Stimulated activated CD4-positive, alpha-beta T cell treated with anti-CD3 and anti-CD28 coated beads, TNF-alpha, amount 100 ng/mL, for 24 hours (primary cell): ENCODE data around the gene SLC25A45.

Source experiments
- DNase-seq, 3 experiments: peaks; one replicate each; pipeline ENCODE4 v3.0.0-alpha.2; 2020; ENCODE audit warnings: low read depth in 3 of 3

SLC25A45 gene

DNA sequence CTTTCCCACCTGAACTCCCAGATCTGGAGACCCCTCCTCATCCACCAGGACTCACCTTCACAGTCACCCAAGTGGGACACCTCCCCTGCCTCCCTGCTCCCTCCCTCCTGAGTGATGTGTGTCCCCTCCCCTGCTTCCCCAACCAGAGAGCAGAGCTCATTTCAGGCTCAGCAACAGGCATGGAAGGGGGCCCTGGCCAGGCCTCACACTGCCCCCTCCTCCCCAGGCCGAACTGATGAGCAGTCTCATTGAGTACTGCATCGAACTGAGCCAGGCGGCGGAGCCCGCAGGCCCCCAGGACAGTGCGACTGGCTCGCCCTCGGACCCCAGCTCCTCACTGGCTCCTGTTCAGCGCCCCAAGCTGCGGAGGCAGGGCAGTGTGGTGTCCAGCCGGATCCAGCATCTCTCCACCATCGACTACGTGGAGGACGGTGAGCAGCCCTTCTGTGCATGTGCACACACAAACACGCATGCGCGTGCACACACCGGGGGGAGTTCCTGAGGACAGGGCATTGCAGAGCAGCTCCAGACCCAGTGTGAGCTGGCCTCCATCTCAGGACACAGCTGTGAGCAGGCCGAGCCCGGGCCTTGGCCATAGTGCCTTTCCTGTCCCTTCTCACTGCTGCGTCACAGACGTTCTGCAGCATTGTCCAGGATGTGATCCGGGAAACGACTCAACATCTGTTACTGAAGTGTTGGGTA, 22.3 kb upstream of the SLC25A45 start:
- DNase-seq: no peak

GRCh38 chr11:65404210-65404609, 21.8 kb upstream of the SLC25A45 start:
- DNase-seq: no peak

GRCh38 chr11:65403607-65404121, 21.2 kb upstream of the SLC25A45 start:
- DNase-seq: no peak

DNA sequence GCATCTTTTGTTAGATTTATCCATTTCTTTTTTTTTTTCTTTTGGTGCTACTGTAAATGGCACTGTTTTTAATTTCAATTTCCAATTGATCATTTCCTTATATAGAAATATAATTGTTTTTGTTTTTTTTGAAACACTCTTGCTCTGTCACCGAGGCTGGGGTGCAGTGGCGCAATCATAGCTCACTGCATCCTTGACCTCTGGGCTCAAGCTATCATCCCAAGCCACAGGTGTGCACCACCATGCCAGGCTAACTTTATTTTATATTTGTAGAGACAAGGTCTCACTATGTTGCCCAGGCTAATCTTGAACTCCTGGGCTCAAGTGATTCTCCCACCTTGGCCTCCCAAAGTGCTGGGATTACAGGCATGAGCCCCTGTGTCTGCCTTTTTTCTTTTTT, 20.3 kb upstream of the SLC25A45 start:
- DNase-seq: no peak

DNA sequence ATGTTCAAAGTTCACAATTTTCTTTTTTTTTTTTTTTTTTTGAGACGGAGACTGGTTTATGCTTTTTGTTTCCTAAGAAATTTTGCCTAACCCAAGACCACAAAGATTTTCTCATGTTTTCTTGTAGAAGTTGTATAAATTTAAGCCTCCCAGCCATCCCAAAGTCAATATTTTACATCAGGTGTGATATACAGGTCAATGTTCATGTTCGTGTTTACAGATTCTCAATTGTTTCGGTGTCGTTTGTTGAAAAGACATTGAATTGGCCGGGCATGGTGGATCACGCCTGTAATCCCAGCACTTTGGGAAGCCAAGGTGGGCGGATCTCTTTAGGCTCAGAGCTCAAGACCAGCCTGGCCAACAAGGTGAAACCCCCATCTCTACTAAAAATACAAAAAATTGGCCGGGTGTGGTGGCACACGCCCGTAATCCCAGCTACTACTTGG, 19.4 kb upstream of the SLC25A45 start:
- no peak for DNase-seq

GRCh38 chr11:65401073-65401802, 18.8 kb upstream of the SLC25A45 start:
- no peak for DNase-seq

DNA sequence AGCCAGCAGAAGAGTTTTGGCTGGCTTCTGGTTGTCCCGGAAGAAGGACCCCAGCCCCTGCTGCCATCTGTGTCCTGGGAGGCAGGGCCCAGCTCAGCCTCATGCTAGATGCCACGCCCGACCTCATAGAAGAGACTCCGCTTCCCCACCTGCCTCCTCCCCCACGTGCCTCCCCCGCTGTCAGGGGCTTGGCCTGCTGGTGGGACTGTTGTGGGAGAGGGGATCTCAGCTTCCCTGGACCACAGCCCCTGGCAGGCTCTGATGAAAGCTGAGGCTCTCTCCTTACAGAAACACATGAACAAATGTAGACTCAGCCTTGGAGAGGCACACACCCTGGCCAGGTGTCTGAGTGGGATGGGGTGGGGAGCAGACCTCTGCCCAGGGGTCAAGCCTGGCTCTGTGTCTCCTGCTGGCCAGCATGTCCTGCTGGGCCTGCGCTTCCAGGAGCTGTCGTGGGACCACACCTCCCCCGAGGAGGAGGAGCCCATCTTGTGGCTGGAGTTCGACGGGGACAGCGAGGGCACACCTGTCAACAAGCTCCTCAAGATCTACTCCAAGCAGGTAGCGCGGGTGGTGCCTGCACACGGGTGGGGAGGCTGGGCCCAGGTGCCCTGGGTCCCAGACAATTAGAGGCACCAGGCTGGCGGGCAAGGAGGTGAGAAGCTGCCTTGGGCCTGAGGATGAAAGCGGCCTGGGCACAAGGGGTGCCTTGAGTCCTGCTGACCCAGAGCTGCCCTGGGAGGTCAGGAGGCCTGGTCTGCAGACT, 18.0 kb upstream of the SLC25A45 start:
- DNase-seq: no peak

GRCh38 chr11:65399845-65400244, 17.4 kb upstream of the SLC25A45 start:
- no peak for DNase-seq

- no peak for DNase-seq
These were observed 16.8 kb upstream of the SLC25A45 start for GRCh38 chr11:65399249-65399648.

DNA sequence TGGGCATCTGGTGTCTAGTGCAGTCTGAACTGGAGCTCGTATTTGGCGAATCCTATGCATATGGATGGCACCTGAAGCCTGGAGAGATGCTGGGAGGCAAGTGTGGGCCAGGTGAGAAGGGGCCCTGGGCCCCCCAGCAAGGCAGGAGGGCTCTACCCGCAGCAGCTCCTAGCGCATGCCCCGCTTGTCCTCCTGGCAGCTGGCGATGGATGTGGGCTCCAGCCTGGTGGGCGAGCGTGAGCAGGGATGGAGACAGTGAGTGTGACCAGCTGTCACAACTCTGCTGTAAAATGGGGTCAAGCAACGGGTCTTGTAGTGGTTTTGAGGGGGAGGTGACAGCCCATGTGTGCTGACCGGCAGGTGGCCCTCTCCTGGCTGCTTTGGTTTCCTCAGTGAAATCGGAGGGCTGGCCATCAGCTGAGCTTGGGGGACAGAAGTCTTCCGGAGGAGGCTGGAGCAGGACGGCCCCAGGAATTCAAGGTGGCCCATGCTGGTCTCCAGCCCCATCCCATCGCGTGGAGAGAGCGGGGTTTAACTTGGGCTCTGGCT, 16.0 kb upstream of the SLC25A45 start:
- no peak for DNase-seq

GRCh38 chr11:65396769-65397745, 14.6 kb upstream of the SLC25A45 start:
- DNase-seq: no peak

DNA sequence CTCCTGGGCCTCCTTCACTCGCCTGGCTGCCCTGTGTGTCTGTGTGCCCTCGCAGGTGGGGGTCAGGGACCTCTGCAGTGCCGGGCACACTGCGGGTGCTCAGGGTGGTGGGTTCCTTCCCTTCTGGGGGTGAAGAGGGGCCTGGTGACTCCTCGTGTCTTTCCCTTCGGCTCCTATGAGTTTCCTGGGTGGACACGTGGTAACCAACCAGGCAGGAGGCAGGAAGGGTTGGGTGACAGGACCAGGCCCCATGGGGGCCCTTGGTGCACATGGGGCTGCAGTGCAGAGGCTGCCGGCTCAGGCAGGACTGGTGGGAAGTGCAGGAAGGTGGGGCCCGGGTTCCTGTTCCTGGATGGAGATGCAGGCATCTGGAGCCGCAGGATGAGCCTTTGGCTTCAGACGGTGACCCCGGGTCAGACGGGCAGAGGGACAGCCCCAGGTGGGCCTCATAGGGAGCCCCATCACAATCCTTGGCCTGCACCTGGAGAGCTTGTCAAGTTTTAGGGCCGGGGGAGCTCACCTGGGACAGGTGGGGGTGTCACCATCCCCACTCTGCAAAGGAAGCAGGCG, 13.6 kb upstream of the SLC25A45 start:
- DNase-seq: no peak

- no peak for DNase-seq
These were observed 11.7 kb upstream of the SLC25A45 start for GRCh38 chr11:65394125-65394536.

- no peak for DNase-seq
These were observed 11.2 kb upstream of the SLC25A45 start for GRCh38 chr11:65393513-65394079.

- no peak for DNase-seq
These were observed 10.5 kb upstream of the SLC25A45 start for GRCh38 chr11:65392899-65393298.

GRCh38 chr11:65392186-65392829, 9.9 kb upstream of the SLC25A45 start:
- DNase-seq: no peak

- DNase-seq: no peak
These were observed 8.6 kb upstream of the SLC25A45 start for GRCh38 chr11:65390996-65391395.

DNA sequence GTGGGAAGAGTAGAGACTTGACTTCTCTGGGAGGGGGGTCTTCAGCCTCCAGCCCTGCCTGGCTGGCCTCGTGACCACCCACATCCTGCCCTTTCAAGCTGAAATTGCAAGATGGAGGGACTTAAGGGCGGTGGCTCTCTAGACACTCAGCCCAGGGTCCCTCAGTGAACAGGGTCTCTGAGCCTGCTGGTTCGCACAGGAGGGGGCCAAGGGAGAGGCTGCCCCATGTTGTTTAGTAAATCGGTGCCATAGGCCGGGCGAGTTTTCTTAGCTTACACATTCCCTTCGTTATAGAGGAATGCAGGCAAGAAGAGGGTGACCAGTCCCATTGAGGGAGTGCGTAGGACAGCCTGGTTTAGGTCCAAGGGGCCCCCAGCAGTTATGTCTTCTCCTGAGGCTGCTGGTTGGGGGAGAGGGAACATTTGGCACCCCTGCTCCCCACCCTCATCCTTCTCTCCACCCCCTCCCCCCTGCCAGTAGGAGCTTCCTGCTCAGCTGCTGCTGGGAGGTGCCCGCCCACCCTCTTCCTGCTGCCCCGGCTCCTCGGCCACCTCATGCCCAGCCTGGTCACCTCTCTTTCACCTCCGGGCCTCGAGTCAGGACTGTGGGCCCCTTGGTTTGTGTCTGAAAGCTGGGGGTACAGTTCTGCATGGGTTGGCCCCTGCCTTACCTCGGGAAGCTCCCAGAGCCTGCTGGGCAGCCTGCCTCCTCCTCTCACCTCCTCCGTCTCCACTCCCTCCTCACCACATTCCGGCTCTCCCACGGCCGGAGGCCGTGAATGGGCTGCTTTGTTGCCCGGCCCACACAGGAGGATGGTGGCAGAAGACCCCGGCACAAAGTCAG, 7.9 kb upstream of the SLC25A45 start:
- no peak for DNase-seq
